ENCODE results near the gene MAP3K14.
"Not testable (repeated sequence)": the region's sequence is repeated elsewhere in the genome, so short reads cannot be mapped to it uniquely, and the experiment has no call there.

MAP3K14 gene

DNA sequence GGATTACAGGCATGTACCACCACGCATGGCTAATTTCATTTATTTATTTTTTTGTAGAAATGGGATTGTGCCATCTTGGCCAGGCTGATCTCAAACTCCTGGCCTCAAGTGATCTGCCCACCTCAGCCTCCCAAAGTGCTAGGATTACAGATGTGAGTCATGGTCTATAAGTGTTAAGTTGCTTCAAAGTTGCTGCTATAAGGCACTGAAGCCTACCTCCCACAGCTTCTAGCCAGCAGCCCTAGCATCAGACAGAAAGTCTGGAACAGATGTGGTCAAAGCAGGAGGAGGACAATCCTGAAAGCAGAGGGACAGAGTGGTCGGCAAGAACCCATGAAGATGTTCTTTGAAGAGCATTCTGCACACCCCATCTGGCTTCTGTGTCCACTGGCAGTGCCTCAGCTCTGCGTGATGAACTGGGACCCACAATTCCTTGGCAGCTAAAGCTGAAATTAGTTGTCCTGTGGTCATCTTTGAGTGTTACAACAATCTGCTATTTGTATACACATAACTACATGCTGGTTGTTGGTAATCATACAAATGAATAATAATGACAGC, 11.2 kb downstream of the MAP3K14 start:
- no peak for DNase-seq (ENCODE audit: insufficient read length)
- TF ChIP-seq POLR2A (IDR thresholded peaks at IDR 0.05; ENCODE audit: low read depth, low read length) (no peak), POLR2AphosphoS5 (IDR thresholded peaks at IDR 0.05; ENCODE audit: low read depth, low read length) (no peak)
- FAIRE-seq, result peak; percentile 30

DNA sequence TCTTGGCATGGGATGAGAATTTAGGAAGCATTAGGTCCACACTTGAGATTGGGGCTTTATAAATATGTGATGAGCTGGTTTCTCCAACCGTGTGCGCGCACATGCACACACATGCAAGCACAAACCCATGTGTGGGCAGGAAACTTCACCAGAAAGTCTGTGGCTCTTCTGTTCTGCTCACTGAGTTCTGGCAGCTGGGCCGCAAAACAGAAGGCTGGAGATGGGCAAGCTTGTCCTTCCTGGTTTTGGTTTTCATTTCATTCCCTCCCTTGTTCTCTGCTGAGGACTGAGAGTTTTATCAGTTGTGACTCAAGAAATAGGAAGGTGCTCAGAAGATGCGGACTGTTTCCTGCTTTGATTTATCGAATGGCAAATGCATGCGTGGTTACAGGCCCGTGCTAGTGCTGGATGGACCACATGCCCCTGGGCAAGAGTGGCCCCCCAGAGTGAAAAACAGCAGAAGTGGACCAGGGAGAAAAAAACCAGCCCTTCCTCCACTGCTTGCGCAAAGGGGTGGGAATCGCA, 14.1 kb downstream of the MAP3K14 start:
- TF ChIP-seq TAF1 (IDR thresholded peaks at IDR 0.05; ENCODE audit: borderline replicate concordance, low read depth, low read length), result peak; percentile 14; the same call in 1 of the 2 replicates
- TF ChIP-seq POLR2A (IDR thresholded peaks at IDR 0.05; ENCODE audit: low read depth, low read length), result peak; percentile 50; the same call in 1 of the 2 replicates
- TF ChIP-seq POLR2AphosphoS5 (IDR thresholded peaks at IDR 0.05; ENCODE audit: low read depth, low read length), result peak; percentile 64; the same call in 1 of the 2 replicates
- DNase-seq (ENCODE audit: insufficient read length) (no peak), FAIRE-seq (peak; percentile 96)

GRCh38 chr17:45302220-45302619, 14.6 kb downstream of the MAP3K14 start:
- not testable (repeated sequence) for FAIRE-seq; DNase-seq (ENCODE audit: insufficient read length)

- TF ChIP-seq POLR2AphosphoS5 (IDR thresholded peaks at IDR 0.05; ENCODE audit: low read depth, low read length), result peak; percentile 49; the same call in 1 of the 2 replicates
- TF ChIP-seq POLR2A (IDR thresholded peaks at IDR 0.05; ENCODE audit: low read depth, low read length), result peak; percentile 34; the same call in 1 of the 2 replicates
- no peak for TF ChIP-seq TAF1 (IDR thresholded peaks at IDR 0.05; ENCODE audit: borderline replicate concordance, low read depth, low read length)
- no peak for DNase-seq (ENCODE audit: insufficient read length)
- FAIRE-seq, result no peak
Measured at GRCh38 chr17:45301674-45302073, 15.1 kb downstream of the MAP3K14 start.

GRCh38 chr17:45300060-45300751, 16.6 kb downstream of the MAP3K14 start:
- DNase-seq (ENCODE audit: insufficient read length), result no peak
- TF ChIP-seq POLR2AphosphoS5 (IDR thresholded peaks at IDR 0.05; ENCODE audit: low read depth, low read length) (no peak; the same call in 1 of the 2 replicates), TAF1 (IDR thresholded peaks at IDR 0.05; ENCODE audit: borderline replicate concordance, low read depth, low read length) (no peak), POLR2A (IDR thresholded peaks at IDR 0.05; ENCODE audit: low read depth, low read length) (no peak; the same call in 1 of the 2 replicates)
- peak; percentile 77 for FAIRE-seq

GRCh38 chr17:45299361-45299760, 17.5 kb downstream of the MAP3K14 start:
- FAIRE-seq (no peak), DNase-seq (ENCODE audit: insufficient read length) (no peak)
- TF ChIP-seq POLR2AphosphoS5 (IDR thresholded peaks at IDR 0.05; ENCODE audit: low read depth, low read length) (no peak), TAF1 (IDR thresholded peaks at IDR 0.05; ENCODE audit: borderline replicate concordance, low read depth, low read length) (no peak), POLR2A (IDR thresholded peaks at IDR 0.05; ENCODE audit: low read depth, low read length) (no peak)

DNA sequence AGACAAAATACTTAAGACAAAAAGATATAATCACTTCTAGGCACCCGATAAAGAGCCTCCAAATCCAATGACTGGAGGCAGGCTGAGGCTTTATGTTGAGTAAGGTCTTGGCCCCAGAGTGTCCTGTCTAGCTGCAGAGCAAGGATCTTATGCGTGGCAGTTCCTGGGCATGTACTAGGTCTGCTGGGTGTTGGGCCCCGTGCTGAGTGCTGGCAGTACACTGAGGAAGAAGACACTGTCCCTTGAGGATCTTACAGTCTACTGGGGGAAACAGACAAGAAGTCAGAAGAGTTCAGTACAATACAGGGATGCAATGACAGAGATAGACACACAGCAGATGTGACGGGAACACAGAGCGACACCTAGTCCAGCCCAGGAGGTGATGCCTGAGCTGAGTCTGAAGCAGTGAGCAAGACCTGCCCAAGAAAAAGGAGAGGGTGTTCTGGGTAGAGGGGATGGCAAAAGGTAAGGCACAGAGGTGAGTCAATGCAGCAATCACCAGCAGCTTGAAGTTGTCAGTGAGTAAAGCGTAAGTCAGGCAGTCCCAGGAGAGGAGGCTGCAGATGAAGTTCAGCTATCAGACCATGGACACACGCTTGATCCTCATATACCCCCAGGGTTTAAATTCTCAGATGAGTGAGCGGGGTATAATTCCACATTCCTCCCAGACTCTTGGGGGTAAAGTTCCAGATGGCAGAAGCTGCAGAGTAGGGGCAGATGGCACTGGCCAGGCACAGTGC, 18.1 kb downstream of the MAP3K14 start:
- DNase-seq (ENCODE audit: insufficient read length) (no peak), FAIRE-seq (peak; percentile 48)
- TF ChIP-seq TAF1 (IDR thresholded peaks at IDR 0.05; ENCODE audit: borderline replicate concordance, low read depth, low read length), result no peak
- peak; percentile 39; the same call in 1 of the 2 replicates for TF ChIP-seq POLR2A (IDR thresholded peaks at IDR 0.05; ENCODE audit: low read depth, low read length)

- DNase-seq (ENCODE audit: insufficient read length) (no peak), FAIRE-seq (no peak)
- TF ChIP-seq POLR2A (IDR thresholded peaks at IDR 0.05; ENCODE audit: low read depth, low read length), result no peak
- TF ChIP-seq POLR2AphosphoS5 (IDR thresholded peaks at IDR 0.05; ENCODE audit: low read depth, low read length), result no peak
- TF ChIP-seq TAF1 (IDR thresholded peaks at IDR 0.05; ENCODE audit: borderline replicate concordance, low read depth, low read length), result no peak
Measured at GRCh38 chr17:45296833-45297124, 20.0 kb downstream of the MAP3K14 start.

GRCh38 chr17:45296003-45296832, 20.6 kb downstream of the MAP3K14 start:
- DNase-seq (ENCODE audit: insufficient read length) (no peak), FAIRE-seq (no peak)
- TF ChIP-seq POLR2A (IDR thresholded peaks at IDR 0.05; ENCODE audit: low read depth, low read length) (no peak), POLR2AphosphoS5 (IDR thresholded peaks at IDR 0.05; ENCODE audit: low read depth, low read length) (peak; percentile 42; the same call in 1 of the 2 replicates)

GRCh38 chr17:45294506-45294905, 22.3 kb downstream of the MAP3K14 start:
- no peak for DNase-seq (ENCODE audit: insufficient read length)
- FAIRE-seq, result no peak
- TF ChIP-seq POLR2A (IDR thresholded peaks at IDR 0.05; ENCODE audit: low read depth, low read length) (no peak), TAF1 (IDR thresholded peaks at IDR 0.05; ENCODE audit: borderline replicate concordance, low read depth, low read length) (no peak), POLR2AphosphoS5 (IDR thresholded peaks at IDR 0.05; ENCODE audit: low read depth, low read length) (no peak)

Measured in GM12892 (cell line).